Neural cell (in vitro differentiated cells): ENCODE measurements around the gene PDZRN3.

Experiments used
- CTCF ChIP-seq: fragments of 450-650 bp; IDR thresholded peaks from 2 replicates; pipeline ENCODE4 v1.5.1; 2014; ENCODE audit warnings: antibody characterized with exemption, mild to moderate bottlenecking, moderate library complexity; ENCODE audit not compliant: poor library complexity, severe bottlenecking
- EP300 ChIP-seq: fragments of 450-650 bp; conservative IDR thresholded peaks from 2 replicates; pipeline ENCODE4 v1.6.1; 2014; ENCODE audit warnings: antibody characterized with exemption, mild to moderate bottlenecking, moderate library complexity; ENCODE audit not compliant: poor library complexity, severe bottlenecking
- EZH2 ChIP-seq: fragments of 200-600, 300-800 bp; shearing (Covaris generic), sonication (generic); IDR thresholded peaks from 2 replicates; pipeline ENCODE4 v1.6.1; 2014; ENCODE audit warnings: antibody characterized with exemption, low read length, borderline replicate concordance, mild to moderate bottlenecking; ENCODE audit not compliant: insufficient read depth, poor library complexity, severe bottlenecking
- POLR2AphosphoS5 ChIP-seq: IDR thresholded peaks from 2 replicates; pipeline ENCODE4 v1.6.1; 2012
- REST ChIP-seq: IDR thresholded peaks from 2 replicates; pipeline ENCODE4 v1.6.1; 2012; ENCODE audit warnings: borderline replicate concordance
- SMC3 ChIP-seq: fragments of 450-650 bp; conservative IDR thresholded peaks from 2 replicates; pipeline ENCODE4 v1.6.1; 2014; ENCODE audit warnings: antibody characterized with exemption, mild to moderate bottlenecking, moderate library complexity; ENCODE audit not compliant: poor library complexity
- TAF1 ChIP-seq: IDR thresholded peaks from 2 replicates; pipeline ENCODE4 v1.6.1; 2012; ENCODE audit warnings: low read depth

DNA sequence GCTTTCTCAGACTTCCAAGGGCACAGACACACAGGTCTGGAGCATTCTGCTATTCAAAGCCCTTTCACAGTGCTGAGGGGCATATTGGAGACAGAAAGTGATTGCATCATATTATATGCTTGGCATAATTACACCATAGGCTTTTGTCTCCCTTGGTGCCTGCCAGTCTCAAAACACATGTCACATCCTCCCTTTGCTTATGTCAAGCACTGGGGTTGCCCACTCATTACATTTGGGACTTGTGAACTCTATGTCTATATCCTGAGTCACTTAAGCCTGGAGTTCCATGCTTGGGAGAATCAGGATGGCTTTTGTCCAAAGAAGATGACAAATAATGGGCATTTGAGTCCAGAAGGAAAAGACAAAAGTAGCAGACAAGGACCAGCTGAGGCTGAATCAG lies 12.3 kb upstream of the PDZRN3 start:
- TF ChIP-seq POLR2AphosphoS5 (no peak), EP300 (no peak), SMC3 (no peak), CTCF (no peak), EZH2 (no peak), REST (no peak), TAF1 (no peak)
